NCI-H526 (cell line): ENCODE measurements around the gene TMEM74B.
"Not testable (repeated sequence)": the region's sequence is repeated elsewhere in the genome, so short reads cannot be mapped to it uniquely, and the experiment has no call there.

Source experiments
- DNase-seq, 2 experiments: peaks; one replicate each; lab custom pipeline; 2025; lab: John Stamatoyannopoulos, UW

Gene TMEM74B

DNA sequence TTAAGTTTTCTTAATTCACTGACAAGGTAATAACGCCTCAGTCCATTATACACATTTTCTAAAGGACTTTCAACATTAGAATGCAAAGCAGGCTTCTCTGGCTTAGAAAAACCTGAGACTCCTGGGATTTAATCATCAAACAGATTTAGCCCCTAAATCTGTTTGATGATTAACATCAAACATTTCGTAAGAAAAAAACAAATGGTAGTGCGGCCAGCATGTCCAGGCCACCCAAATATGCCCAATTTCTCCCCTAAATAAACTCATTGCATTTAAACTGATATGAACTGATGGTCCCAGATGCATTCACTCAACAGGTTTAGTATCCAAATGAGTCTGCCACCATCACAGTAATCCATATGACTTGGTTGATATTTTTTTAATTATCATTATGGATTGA is 6.2 kb downstream of the TMEM74B start:
- no peak for DNase-seq

DNA sequence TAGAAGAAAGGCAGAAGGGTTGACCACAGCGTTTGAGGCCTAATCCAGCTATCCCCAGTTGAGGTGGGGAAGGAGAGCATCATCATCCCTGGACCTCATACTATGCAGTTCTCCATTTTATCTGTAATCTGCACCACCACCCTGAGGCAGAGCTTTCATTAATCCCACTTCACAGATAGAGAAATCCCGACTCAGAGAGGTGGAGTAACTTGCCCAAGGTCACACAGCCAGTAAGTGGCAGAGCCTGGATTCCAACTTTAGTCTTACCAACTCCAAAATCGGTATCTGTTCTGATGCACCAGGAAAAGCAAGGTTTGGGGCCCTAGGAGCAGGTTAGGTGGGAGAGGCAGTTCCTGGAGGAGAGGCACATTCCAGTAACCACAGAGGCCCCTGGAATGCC is 6.7 kb downstream of the TMEM74B start:
- DNase-seq: no peak

DNA sequence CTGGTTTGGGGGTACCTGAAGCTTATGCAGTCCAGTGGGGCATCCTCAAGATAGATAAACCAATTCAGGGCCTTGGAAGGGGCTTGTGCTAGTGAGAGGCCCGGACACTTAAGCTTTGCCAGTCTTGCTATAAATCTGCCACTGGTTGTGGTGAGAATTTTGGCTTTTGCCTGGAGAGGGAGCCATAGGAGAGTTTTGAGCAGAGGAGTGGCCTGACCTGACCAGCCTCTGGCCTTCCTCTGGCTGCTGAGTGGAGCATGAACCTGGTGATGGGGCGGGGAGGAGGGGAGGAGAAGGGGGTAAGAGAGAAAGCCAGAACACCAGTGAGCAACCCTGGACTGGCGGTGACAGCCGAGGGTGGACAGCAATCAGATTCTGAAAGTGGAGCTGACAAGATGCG is 7.1 kb downstream of the TMEM74B start:
- DNase-seq: peak in 1 of 2 experiments; percentile 19

DNA sequence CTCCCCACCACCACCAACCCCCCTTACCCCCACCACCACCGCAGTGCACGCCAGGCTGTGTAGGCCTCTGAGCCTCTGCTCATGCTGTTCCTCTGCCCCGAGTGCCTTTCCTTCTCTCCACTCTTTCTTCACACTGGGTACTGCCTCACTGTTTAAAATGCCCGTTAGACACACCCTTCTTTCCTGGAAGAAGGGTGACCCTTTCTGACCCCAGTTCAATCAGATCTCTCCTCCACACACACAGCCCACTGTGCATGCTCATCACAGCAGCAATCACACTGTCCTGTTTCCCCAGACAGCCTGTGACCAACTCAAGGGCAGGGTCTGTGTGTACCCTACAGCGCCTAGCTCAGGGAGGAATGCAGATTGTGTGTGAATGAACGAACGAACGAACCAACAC is 10.0 kb downstream of the TMEM74B start:
- no peak for DNase-seq

DNA sequence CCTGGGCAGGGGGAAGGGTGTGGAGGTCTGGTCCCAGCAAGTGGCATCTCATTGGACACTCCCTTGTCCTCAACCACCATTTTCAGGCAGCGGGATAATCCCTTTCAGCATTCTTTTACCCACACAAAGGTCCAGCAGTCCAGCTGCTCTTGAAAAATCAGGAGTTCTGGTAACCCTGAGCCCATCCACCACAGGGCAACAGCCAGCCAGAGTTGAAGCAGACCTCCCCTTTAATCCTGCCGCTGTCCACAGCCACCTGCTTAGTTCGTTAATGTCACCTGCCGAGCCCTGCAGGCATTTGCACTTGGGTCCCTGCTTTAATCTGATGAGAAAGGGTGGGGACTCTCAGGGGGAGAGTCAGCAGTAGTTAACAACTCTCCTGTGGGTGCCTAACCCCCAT is 11.1 kb downstream of the TMEM74B start:
- peak; percentile 14 to 62 for DNase-seq

DNA sequence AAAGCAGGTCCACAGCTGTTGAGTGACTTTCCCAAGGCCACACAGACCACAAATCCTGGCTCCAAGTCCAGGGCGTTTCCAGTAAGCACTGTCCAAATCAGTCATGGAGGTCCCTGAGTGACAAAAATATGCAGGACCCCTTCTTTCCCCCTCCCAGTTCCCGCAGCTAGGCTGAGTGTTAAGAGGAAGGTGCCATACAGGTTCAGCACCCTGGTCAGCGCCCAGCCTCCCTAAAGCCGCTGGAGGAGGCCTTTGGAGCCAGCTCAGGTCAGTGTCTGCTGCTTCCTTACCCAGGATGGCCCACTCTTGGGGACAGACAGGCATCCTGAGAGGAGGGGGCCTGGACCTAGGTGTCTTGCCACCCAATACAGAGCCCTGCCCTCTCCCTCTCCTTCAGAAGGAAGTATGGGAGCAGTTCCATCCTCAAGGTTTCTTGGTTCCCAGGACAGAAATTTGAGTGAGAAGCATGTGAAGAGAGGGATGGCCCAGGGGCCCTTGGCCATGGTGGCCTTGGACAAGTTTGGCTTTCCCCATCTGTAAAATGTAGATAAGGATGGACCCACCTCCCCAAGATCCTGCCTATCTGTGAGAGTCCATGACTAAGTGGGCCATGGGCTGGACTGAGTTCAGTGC is 13.2 kb downstream of the TMEM74B start:
- DNase-seq: no peak

DNA sequence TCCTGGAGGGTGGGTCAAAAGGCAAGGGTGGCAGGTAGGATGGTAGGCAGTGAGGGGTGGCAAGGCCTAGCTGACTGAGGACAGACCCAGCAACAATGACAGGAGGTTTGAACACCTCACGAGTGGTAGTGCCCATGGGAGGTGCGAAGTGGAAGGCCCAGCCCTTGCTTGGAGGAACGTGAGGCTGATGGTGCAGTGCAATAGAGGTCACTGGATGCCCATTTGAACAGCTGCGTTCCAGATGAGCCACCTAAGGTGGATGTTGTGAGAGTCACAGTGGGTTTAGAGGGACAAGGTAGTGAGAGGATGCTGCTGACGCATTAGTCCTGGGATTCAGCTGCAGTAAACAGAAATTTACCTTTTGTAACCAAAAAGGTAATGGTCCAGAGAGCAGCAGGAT is 15.6 kb downstream of the TMEM74B start:
- DNase-seq: no peak

DNA sequence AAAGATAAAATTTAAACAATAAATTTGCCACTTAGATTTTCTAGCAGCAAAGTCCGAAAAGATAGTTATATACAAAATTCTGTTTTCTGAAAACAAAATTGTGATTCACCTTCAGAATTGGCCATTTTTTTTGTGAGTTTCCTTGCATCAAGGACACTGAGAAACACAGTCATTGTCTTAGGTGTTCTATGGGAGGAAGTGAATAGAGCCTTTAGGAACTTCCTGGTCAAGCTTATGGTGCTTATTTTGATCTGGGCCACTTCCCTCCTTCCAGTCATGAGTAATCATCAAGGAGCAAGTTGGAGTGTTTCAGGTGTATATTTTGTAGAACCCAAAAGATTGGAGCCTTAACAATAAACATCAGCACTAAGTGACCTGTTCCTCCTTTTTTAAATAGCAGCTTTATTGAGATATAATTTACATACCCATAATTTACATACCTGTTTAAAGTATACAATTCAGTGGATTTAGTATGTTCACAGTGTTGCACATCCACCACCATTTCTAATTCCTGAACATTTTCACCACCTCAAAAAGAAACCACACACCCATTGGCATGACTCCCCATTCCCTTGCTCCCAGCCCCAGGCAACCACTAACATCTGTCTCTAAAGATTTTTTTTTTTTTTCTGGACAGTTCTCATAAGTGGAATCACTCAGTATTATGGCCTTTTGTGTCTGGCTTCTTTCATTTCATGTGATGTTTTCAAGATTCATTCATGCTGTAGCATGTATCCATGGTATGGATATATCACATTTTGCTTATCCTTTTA is 17.6 kb downstream of the TMEM74B start:
- DNase-seq: no peak

DNA sequence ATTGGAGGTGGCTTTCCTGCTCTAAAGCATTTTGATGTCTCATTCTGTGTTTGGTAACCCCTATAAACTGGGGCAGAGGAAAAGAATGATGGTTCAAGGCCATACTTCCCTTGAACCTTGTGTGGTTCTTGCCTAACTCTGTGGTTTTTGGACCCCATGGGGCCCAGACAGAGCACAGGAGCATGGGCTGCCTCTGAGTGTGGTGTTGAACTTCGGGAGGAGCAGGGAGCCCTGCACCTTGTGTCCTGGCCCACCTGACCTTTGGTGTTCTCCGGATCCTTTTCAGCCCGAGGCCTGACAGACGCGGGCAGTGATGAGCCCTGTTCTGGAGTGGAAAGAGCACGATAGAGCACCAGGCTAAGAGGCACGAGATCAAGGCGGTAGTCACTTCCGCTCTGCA is 18.8 kb downstream of the TMEM74B start:
- no peak for DNase-seq

DNA sequence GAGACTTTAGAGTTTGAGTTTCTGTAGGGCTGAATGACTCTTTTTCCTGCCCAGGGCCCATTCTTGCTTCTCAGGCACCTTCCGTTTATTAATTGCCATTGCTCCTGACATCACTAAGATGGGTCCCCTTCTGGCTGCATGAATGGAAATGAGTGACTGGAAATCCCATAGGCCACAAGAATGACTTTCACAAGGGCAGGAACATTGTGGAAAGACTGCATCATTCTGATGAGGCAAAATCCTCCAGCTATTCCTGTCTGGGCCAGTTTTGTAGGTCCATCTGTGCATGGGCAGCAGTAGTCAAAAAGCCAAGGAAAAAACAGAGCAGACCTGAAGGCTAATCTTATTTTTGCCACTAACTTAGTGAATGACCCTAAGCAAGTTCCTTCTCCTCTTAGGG is 19.3 kb downstream of the TMEM74B start:
- no peak for DNase-seq

DNA sequence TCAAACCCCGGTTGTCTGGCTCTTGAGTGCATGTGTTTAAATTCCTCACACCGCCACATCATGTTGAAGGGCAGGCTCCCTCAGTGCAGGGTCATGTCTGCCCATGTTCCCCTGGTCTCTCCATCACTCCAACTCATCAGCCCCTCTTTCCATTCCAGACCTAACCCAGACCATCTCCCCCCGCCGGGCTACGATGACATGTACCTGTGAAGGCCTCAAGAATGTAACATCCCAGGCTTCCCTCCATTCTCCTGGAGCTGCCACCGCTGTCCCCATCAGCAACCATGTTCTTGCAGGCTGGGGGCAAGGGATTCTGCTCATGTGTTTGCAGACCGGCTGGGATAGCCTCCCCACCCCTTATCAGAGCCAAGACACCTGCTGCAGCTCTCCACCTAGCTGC is 19.9 kb downstream of the TMEM74B start:
- DNase-seq: no peak

DNA sequence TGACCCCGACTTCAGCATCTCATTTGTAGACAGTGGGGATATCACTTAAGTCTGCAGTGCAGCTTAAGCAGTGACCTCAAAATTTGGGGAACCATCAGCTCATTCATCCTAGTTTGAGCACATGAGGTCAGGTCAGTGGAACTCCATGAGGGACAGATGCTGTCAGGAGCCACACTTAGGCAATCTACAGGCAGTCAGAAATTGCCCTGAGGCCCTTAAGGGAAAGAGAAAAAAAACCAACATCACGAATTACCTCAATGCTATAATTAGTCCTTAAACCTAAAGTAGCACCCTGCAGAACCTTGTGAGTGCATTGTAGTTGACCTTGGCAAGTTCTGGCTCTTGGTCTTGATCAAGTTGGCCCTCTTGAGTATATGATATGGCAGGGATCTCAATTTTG is 21.1 kb downstream of the TMEM74B start:
- DNase-seq: no peak

DNA sequence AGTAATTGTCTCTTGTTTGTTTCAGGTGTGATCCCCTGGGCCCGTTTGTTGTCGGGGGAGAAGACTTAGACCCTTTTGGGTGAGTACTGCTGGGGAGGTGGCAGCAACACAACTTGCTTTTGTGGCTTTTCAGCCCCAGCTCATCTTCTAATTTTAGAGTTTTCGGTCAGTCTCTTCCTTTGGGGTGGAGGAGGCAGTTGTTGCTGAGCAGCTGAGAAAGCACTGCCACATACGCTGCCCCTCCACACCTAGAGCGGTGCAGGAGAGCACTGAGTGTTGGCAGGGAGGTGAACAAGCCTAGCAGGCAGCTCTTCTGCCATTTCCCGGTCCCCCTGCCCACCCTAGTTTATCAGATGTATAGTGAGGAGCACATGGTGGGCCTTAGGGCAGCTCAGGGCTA is 21.7 kb downstream of the TMEM74B start:
- DNase-seq: no peak

DNA sequence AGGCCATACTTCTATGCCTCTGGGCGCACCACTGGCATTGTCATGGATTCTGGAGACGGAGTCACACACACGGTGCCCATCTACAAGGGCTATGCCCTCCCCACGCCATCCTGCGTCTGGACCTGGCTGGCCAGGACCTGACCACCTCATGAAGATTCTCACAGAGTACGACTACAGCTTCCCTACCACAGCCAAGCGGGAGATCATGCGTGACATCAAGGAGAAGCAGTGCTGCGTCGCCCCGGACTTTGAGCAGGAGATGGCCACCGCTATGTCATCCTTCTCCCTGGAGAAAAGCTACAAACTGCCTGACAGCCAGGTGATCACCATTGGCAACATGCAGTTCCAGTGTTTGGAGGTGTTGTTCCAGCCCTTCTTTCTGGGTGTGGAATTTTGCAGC is 23.8 kb downstream of the TMEM74B start:
- DNase-seq: no peak

DNA sequence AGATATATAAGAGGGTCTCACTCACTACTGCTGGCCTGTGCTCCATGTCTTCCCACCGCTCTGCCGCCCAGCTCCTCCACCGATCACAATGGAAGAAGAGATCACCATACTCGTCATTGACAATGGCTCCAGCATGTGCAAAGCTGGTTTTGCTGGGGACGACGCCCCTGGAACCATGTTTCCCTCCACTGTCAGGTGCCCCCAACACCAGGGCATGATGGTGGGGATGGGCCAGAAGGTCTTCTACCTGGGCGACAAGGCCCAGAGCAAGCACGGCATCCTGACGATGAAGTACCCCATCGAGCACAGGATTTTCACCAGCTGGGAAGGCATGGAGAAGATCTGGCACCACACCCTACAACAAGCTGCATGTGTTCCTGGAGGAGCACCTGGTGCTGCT is 24.3 kb downstream of the TMEM74B start:
- no peak for DNase-seq

DNA sequence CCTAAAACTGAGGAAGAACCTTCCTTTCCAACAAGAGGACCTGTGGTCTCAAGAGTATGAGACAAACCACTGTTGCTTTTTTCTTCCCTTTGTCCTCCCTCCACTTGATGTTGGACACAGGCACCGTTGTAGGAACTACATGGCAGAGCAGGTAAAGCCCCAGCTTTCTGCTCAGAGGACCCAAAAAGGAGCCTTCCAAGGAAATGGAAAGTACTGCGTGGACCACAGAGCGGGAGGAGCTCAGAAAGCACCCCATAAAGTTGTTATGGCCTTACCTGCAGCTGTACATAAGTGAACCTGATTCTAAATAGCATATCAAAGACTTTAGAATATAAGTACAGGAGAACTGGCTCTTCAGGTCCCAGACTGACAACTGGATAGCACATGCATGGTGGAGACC is 29.4 kb downstream of the TMEM74B start:
- no peak for DNase-seq

DNA sequence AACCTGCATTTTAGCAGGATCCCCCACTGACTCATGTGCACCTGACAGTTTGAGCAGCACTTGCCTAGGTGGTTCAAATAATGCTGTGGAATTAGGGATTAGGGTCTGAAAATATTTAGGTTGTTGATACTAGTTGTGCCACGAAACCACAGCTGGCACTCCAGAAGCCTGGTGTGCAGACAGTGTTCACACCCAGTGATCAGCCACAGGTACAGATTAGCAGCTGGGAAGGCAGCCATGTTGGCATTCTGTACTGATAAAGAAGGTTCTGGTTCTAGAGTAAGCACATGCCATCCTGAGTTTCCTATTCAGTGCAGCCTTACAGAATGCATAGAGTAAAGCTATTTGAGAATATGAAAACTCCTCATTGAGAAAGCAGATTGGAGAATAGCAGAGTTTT is 30.1 kb downstream of the TMEM74B start:
- DNase-seq: no peak

DNA sequence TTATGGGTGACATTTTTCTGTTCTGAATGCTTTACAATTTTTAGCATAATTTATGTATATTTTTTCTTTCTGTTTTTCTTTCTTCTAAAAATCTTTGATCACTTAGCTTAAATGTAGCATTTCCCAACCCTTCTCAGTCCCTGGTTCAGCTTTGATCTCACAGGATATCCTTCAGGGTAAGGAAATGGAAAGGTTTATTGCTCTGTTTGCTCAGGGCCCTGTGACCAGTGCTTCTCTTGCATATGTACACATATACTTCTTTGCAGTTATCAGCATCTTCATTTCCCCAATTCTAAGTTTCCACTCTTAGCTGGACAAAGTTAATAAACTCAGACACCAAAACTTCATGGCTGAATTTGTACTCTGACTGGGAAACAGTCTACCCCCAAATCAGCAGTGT is 30.6 kb downstream of the TMEM74B start:
- DNase-seq: no peak

DNA sequence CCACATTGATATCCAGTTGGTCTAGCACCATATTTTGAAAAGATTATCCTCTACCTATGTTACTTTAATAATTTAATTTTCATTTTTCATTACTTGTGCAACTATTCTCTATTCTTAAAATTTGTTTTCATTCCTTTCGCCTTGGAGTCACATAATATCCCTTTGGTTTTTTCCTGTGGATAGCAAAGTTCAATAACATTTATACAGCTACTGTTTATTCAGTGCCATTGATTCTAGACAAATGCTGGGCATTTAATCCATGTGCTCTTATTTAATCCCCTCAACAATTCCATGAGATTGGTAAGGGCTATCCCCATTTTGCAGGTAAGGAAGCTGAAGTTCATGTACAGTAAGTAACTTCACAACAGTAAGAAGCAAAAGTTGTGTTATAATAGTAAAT is 33.8 kb downstream of the TMEM74B start:
- DNase-seq: no peak

DNA sequence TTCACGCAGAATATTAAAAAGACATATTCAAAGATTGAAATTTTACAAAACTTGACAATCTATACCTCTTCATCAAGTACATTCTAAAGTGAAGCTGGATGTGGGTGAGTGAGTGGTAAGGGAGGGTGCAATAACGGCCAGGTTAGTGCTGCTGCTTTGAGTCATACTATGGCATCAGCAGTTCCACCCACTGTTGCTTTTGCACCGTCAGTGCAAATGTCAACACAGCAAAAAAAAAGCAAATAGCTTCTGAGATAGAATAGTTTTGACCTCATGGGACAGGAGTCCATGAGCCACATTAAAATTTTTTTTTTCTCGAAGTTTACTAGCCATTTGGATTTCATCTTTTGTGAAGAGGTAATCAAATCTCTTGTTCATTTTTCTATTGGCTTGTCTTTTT is 34.6 kb downstream of the TMEM74B start:
- DNase-seq: no peak

DNA sequence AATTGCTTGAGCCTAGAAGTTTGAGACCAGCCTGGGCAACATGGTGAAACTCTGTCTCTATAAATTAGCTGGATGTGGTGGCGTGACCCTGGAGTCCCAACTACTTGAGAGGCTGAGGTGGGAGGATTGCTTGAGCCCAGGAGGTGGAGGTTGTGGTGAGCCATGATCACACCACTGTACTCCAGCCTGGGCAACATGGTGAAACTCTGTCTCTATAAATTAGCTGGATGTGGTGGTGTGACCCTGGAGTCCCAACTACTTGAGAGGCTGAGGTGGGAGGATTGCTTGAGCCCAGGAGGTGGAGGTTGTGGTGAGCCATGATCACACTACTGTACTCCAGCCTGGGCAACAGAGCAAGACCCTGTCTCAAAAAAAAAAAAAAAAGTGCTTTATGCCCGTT is 35.0 kb downstream of the TMEM74B start:
- not testable (repeated sequence) for DNase-seq

DNA sequence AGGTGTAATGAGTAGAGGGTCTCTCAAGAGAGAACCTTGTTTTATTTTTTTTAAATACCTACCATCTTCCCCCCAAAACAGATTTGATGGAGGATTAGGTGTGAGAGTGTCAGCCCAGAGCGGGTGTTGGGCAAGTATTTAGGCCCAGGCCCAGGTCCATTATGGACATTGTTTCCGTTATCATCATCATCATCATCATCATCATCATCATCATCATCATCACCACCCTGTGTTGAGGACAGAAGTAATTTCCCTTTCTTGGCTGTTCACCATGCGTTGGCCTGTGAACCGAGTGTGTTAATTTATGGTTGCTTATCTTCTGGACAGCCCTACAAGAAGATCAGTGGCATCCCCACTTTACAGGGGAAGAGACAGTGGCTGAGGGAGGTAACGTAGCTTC is 37.8 kb downstream of the TMEM74B start:
- DNase-seq: no peak

DNA sequence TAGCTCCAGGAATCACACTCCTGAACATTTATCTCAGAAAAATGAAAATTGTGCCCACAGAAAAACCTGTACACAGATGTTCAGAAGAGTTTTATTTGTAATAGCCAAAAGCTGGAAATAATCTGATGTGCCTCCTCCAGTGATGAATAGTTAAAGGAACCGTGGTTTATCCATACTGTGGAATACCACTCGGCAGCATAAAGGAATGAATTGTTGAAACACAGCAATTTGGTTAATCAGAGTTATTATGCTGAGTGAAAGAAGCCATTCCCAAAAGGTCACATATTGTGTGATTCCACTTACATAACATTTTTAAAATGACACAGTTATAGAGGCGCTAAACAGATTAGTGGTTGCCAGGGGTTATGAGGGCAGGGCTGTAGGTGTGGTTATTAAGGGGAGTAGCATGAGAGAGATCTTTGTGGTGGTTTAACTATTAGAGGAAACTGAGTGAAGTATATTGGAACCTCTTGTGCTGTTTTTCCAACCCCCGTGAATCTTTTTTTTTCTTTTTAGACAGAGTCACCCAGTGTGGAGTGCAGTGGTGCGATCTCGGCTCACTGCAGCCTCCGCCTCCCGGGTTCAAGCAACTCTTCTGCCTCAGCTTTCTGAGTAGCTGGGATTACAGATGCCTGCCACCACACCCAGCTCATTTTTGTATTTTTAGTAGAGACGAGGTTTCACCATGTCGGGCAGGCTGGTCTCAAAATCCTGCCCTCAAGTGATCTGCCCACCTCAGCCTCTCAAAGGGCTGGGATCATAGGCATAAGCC is 40.2 kb downstream of the TMEM74B start:
- no peak for DNase-seq
